ENCODE measurements around the gene STXBP1.
A peak's percentile ranks its signal among the peaks of the same experiment; 100 is the strongest.

STXBP1 gene

GRCh38 chr9:127734747-127735529, 122.9 kb downstream of the STXBP1 start, which contains the start of gene TOR2A:
Gene TOR2A (minus strand): TSS chr9:127735294. CDS start chr9:127735270, 24 bp downstream.
- TF ChIP-seq Cebpa-rat (IDR thresholded peaks at IDR 0.05) = no peak
- H4K20me1 ChIP-seq = peaks cover 0 to 43% (median 15%) of the 10 kb centered on the region in 11 experiments; a peak in 12 of 22 replicates
- peak within 1 kb of the TSS; percentile 84 to 93 (median 89) for H3K27ac ChIP-seq
- peak within 1 kb of the TSS; percentile 84 to 94 (median 90) for H3K9ac ChIP-seq
- peaks cover 33 to 57% (median 40%) of the 10 kb centered on the region in 11 experiments for H3K36me3 ChIP-seq
- peaks cover 18 to 53% (median 46%) of the 10 kb centered on the region in 10 experiments for H3K4me1 ChIP-seq
- H3K27me3 ChIP-seq = no peaks in the 10 kb centered on the region
- H3K4me3 ChIP-seq = peak within 1 kb of the TSS; percentile 69 to 87 (median 74)
- no peaks in the 10 kb centered on the region for H3K9me3 ChIP-seq (replicated peaks in 1 of 11)
- peak within 1 kb of the TSS; percentile 72 to 98 (median 90) for H3K4me2 ChIP-seq

DNA sequence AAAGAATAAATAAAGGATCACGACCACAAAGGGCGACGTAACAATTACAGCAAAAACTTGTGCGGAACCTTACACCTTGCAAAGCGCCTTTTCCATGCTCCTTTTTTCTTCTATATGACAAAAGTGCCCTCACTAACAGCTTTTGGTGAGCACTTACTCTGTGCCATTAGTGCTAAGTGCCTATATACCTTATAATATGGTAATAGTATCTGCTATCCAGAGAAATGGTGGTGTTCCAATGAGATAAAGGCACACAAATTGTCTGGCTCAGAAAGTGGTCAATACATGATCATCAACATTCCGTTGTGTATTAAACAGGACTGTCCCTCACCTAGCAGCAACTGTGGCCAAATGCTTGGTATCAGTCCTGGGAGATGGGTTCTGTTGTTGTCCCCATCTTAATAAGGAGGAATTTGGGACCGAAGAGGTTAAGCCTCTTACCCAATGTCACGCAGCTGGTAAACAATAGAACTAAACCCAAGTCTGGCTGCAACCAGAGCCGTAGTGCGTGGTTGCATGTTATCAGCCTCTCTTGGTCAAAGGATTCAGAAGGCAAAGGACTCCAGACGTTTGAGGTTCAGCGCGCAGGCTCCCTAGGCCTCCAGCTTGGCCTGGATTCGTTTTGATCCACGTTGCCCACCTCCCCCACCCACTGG, 123.6 kb downstream of the STXBP1 start:
- Histone ChIP-seq H3K4me3 (peak overlapping the region in 4 of 10 experiments; percentile 74 to 87 (median 78); a peak in 2 of 20 replicates), H3K4me2 (peak overlapping the region; percentile 19 to 94 (median 50); a peak in 19 of 22 replicates)

GRCh38 chr9:127738666-127739065, 126.6 kb downstream of the STXBP1 start:
- Histone ChIP-seq H3K4me2 (no peak overlapping the region), H3K36me3 (peaks cover 53 to 60% (median 59%) of the 10 kb centered on the region in 11 experiments)
- no peak for TF ChIP-seq Cebpa-rat (IDR thresholded peaks at IDR 0.05)

More for the DNA sequence above, 123.6 kb downstream of the STXBP1 start:
- Histone ChIP-seq H3K9ac (peak overlapping the region in 7 of 11 experiments; percentile 1 to 91 (median 52); a peak in 5 of 22 replicates), H4K20me1 (peaks cover 0 to 38% (median 15%) of the 10 kb centered on the region in 11 experiments; a peak in 12 of 22 replicates), H3K27ac (peak overlapping the region in 8 of 11 experiments; percentile 21 to 93 (median 43); a peak in 9 of 22 replicates), H3K4me1 (peaks cover 18 to 53% (median 46%) of the 10 kb centered on the region in 10 experiments), H3K36me3 (peaks cover 40 to 58% (median 48%) of the 10 kb centered on the region in 11 experiments), H3K9me3 (replicated peaks in 1 of 11) (no peaks in the 10 kb centered on the region), H3K27me3 (no peaks in the 10 kb centered on the region)
- no peak for TF ChIP-seq Cebpa-rat (IDR thresholded peaks at IDR 0.05)

GRCh38 chr9:127739614-127740330, 127.7 kb downstream of the STXBP1 start:
- peaks cover 0 to 29% (median 0%) of the 10 kb centered on the region in 11 experiments; a peak in 4 of 22 replicates for H4K20me1 ChIP-seq
- 0 out of 22 replicates have a peak overlapping the region, but pooled peaks of 1 of the 11 experiments have one; percentile 4 for H3K27ac ChIP-seq
- H3K36me3 ChIP-seq = peaks cover 61 to 71% (median 69%) of the 10 kb centered on the region in 11 experiments
- no peak overlapping the region for H3K4me2 ChIP-seq
- no peak overlapping the region for H3K4me3 ChIP-seq
- H3K9ac ChIP-seq = peak overlapping the region in 2 of 11 experiments; percentile 5 to 19; a peak in 2 of 22 replicates
- no peaks in the 10 kb centered on the region for H3K9me3 ChIP-seq (replicated peaks in 1 of 11)
- peaks cover 0 to 33% (median 20%) of the 10 kb centered on the region in 10 experiments; a peak in 17 of 20 replicates for H3K4me1 ChIP-seq
- TF ChIP-seq Cebpa-rat (IDR thresholded peaks at IDR 0.05) = no peak
- no peaks in the 10 kb centered on the region for H3K27me3 ChIP-seq

More at GRCh38 chr9:127738666-127739065, 126.6 kb downstream of the STXBP1 start:
- Histone ChIP-seq H3K9me3 (replicated peaks in 1 of 11) (no peaks in the 10 kb centered on the region), H4K20me1 (peaks cover 0 to 33% (median 8%) of the 10 kb centered on the region in 11 experiments; a peak in 12 of 22 replicates), H3K9ac (no peak overlapping the region), H3K27ac (no peak overlapping the region), H3K27me3 (no peaks in the 10 kb centered on the region), H3K4me3 (no peak overlapping the region), H3K4me1 (peaks cover 9 to 42% (median 29%) of the 10 kb centered on the region in 10 experiments)

DNA sequence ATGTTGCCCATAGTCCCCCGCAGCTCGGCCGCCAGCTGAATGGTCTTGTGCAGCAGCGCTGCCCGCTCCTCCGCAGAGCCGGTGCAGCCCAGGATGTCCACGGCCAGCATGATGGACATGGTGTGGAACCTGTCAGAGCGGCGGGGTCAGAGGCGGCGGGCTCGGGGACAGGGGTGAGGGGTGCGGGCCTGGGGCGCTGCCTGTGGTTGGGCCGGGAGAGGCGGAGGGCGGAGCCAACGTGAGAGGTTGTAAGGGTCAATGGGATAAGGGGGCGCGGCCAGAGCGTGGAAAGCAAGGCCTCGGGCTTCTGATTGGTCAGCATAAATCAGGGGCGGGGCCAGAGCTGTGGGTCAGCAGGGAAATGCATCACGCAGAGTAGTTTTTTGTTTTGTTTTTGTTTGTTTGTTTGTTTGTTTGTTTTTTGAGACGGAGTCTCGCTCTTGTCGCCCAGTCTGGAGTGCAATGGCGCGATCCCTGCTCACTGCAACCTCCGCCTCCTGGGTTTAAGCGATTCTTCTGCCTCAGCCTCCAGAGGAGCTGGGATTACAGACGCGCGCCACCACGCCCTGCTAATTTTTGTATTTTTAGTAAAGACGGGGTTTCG, 129.9 kb downstream of the STXBP1 start:
- no peaks in the 10 kb centered on the region for H3K9me3 ChIP-seq (replicated peaks in 1 of 11)
- peaks cover 0 to 49% (median 0%) of the 10 kb centered on the region in 11 experiments; a peak in 6 of 22 replicates for H4K20me1 ChIP-seq
- no peak overlapping the region for H3K4me3 ChIP-seq
- peaks cover 79 to 92% (median 91%) of the 10 kb centered on the region in 11 experiments for H3K36me3 ChIP-seq
- H3K27me3 ChIP-seq = no peaks in the 10 kb centered on the region
- no peak overlapping the region for H3K4me2 ChIP-seq
- peaks cover 0 to 17% (median 5%) of the 10 kb centered on the region in 10 experiments; a peak in 12 of 20 replicates for H3K4me1 ChIP-seq
- TF ChIP-seq Cebpa-rat (IDR thresholded peaks at IDR 0.05) = no peak
- no peak overlapping the region for H3K27ac ChIP-seq
- no peak overlapping the region for H3K9ac ChIP-seq
